Activated naive CD4-positive, alpha-beta T cell treated with anti-CD3 and anti-CD28 coated beads, Interleukin-2, amount 10 ng/mL, durations not matched to agents 7 days and 5 days (primary cell): ENCODE measurements around the gene DSCAM.

Experiments used
- CTCF ChIA-PET: fragments of 350-600 bp; sonication (Branson Sonifier 250); formaldehyde crosslinking; loops from one replicate; lab custom pipeline; 2021; ENCODE audit warnings: antibody characterized with exemption; lab: Charles Lee
- DNase-seq: peaks from one replicate; pipeline ENCODE4 v3.0.0-alpha.2; 2020
- H3K27ac Mint-ChIP-seq: one replicate; pipeline ENCODE4 v1.8.0; 2021; ENCODE audit warnings: mild to moderate bottlenecking, moderate library complexity, mixed read lengths
- H3K27me3 Mint-ChIP-seq: one replicate; pipeline ENCODE4 v1.8.0; 2021; ENCODE audit warnings: mild to moderate bottlenecking, mixed read lengths
- H3K36me3 Mint-ChIP-seq: one replicate; pipeline ENCODE4 v1.8.0; 2021; ENCODE audit warnings: mixed read lengths
- H3K4me1 Mint-ChIP-seq: one replicate; pipeline ENCODE4 v1.8.0; 2021; ENCODE audit warnings: mixed read lengths
- H3K4me3 Mint-ChIP-seq: one replicate; pipeline ENCODE4 v1.8.0; 2021; ENCODE audit warnings: mild to moderate bottlenecking, moderate library complexity, mixed read lengths
- H3K9me3 Mint-ChIP-seq: one replicate; pipeline ENCODE4 v1.8.0; 2021; ENCODE audit warnings: mixed read lengths

The DSCAM gene

GRCh38 chr21:40013001-40013735, 833.8 kb downstream of the DSCAM start:
- Mint-ChIP-seq H3K4me1 (no peaks in the 10 kb centered on the region), H3K36me3 (no peaks in the 10 kb centered on the region), H3K9me3 (peaks cover 35% of the 10 kb centered on the region), H3K4me3 (no peak overlapping the region), H3K27me3 (no peaks in the 10 kb centered on the region), H3K27ac (no peak overlapping the region)
- CTCF ChIA-PET = interaction anchor here (0.7 kb wide), 1 partner anchor 217 kb away, joined by 3 read pairs; no protein-coding TSS in a partner anchor
- DNase-seq = no peak

GRCh38 chr21:40011371-40011770, 835.6 kb downstream of the DSCAM start:
- no peak overlapping the region for H3K27ac Mint-ChIP-seq
- DNase-seq = no peak
- no peaks in the 10 kb centered on the region for H3K36me3 Mint-ChIP-seq
- H3K4me1 Mint-ChIP-seq = no peaks in the 10 kb centered on the region
- H3K4me3 Mint-ChIP-seq = no peak overlapping the region
- no peaks in the 10 kb centered on the region for H3K27me3 Mint-ChIP-seq
- H3K9me3 Mint-ChIP-seq = peaks cover 31% of the 10 kb centered on the region
- CTCF ChIA-PET = no interaction called here

GRCh38 chr21:40002978-40003377, 844.0 kb downstream of the DSCAM start:
- Mint-ChIP-seq H3K27me3 (no peaks in the 10 kb centered on the region), H3K9me3 (peaks cover 29% of the 10 kb centered on the region), H3K27ac (no peak overlapping the region), H3K4me3 (no peak overlapping the region), H3K4me1 (no peaks in the 10 kb centered on the region), H3K36me3 (no peaks in the 10 kb centered on the region)
- DNase-seq = no peak
- CTCF ChIA-PET = no interaction called here

GRCh38 chr21:39984286-39984991, 862.5 kb downstream of the DSCAM start:
- H3K27me3 Mint-ChIP-seq = no peaks in the 10 kb centered on the region
- no peak overlapping the region for H3K27ac Mint-ChIP-seq
- no peak overlapping the region for H3K4me3 Mint-ChIP-seq
- no peaks in the 10 kb centered on the region for H3K4me1 Mint-ChIP-seq
- H3K36me3 Mint-ChIP-seq = no peaks in the 10 kb centered on the region
- no peak for DNase-seq
- peaks cover 4% of the 10 kb centered on the region for H3K9me3 Mint-ChIP-seq
- CTCF ChIA-PET = no interaction called here

GRCh38 chr21:39980241-39980820, 866.6 kb downstream of the DSCAM start:
- no peak for DNase-seq
- CTCF ChIA-PET = no interaction called here

GRCh38 chr21:39979321-39979720, 867.6 kb downstream of the DSCAM start:
- Mint-ChIP-seq H3K4me1 (no peaks in the 10 kb centered on the region), H3K27me3 (no peaks in the 10 kb centered on the region), H3K27ac (no peak overlapping the region), H3K9me3 (peaks cover 15% of the 10 kb centered on the region), H3K36me3 (no peaks in the 10 kb centered on the region), H3K4me3 (no peak overlapping the region)
- CTCF ChIA-PET = no interaction called here
- no peak for DNase-seq

More at GRCh38 chr21:39980241-39980820, 866.6 kb downstream of the DSCAM start:
- H3K27ac Mint-ChIP-seq = no peak overlapping the region
- H3K27me3 Mint-ChIP-seq = no peaks in the 10 kb centered on the region
- H3K36me3 Mint-ChIP-seq = no peaks in the 10 kb centered on the region
- peaks cover 15% of the 10 kb centered on the region for H3K9me3 Mint-ChIP-seq
- no peaks in the 10 kb centered on the region for H3K4me1 Mint-ChIP-seq
- H3K4me3 Mint-ChIP-seq = no peak overlapping the region

- Mint-ChIP-seq H3K36me3 (no peaks in the 10 kb centered on the region), H3K27me3 (no peaks in the 10 kb centered on the region), H3K4me3 (no peak overlapping the region), H3K4me1 (no peaks in the 10 kb centered on the region), H3K27ac (no peak overlapping the region), H3K9me3 (peaks cover 18% of the 10 kb centered on the region)
- DNase-seq = no peak
- CTCF ChIA-PET = no interaction called here
Measured at GRCh38 chr21:39976800-39977199, 870.2 kb downstream of the DSCAM start.

GRCh38 chr21:39972976-39973770, 873.8 kb downstream of the DSCAM start:
- H3K9me3 Mint-ChIP-seq = peaks cover 29% of the 10 kb centered on the region
- H3K27me3 Mint-ChIP-seq = no peaks in the 10 kb centered on the region
- H3K4me1 Mint-ChIP-seq = no peaks in the 10 kb centered on the region
- DNase-seq = no peak
- CTCF ChIA-PET = no interaction called here
- H3K27ac Mint-ChIP-seq = no peak overlapping the region
- H3K4me3 Mint-ChIP-seq = no peak overlapping the region
- no peaks in the 10 kb centered on the region for H3K36me3 Mint-ChIP-seq

GRCh38 chr21:39972471-39972870, 874.5 kb downstream of the DSCAM start:
- Mint-ChIP-seq H3K27ac (no peak overlapping the region), H3K27me3 (no peaks in the 10 kb centered on the region), H3K9me3 (peaks cover 29% of the 10 kb centered on the region), H3K36me3 (no peaks in the 10 kb centered on the region), H3K4me1 (no peaks in the 10 kb centered on the region), H3K4me3 (no peak overlapping the region)
- CTCF ChIA-PET = no interaction called here
- no peak for DNase-seq

- Mint-ChIP-seq H3K9me3 (peaks cover 34% of the 10 kb centered on the region), H3K27me3 (no peaks in the 10 kb centered on the region), H3K4me3 (no peak overlapping the region), H3K27ac (no peak overlapping the region), H3K36me3 (no peaks in the 10 kb centered on the region), H3K4me1 (no peaks in the 10 kb centered on the region)
- DNase-seq = no peak
- CTCF ChIA-PET = no interaction called here
Measured at GRCh38 chr21:39971956-39972355, 875.0 kb downstream of the DSCAM start.

- Mint-ChIP-seq H3K27me3 (no peaks in the 10 kb centered on the region), H3K36me3 (no peaks in the 10 kb centered on the region), H3K4me1 (no peaks in the 10 kb centered on the region), H3K27ac (no peak overlapping the region), H3K4me3 (no peak overlapping the region), H3K9me3 (peaks cover 36% of the 10 kb centered on the region)
- CTCF ChIA-PET = no interaction called here
- no peak for DNase-seq
Measured at GRCh38 chr21:39969691-39970364, 877.1 kb downstream of the DSCAM start.

GRCh38 chr21:39968010-39968409, 878.9 kb downstream of the DSCAM start:
- no peak for DNase-seq
- Mint-ChIP-seq H3K9me3 (peaks cover 43% of the 10 kb centered on the region), H3K36me3 (no peaks in the 10 kb centered on the region), H3K4me1 (no peaks in the 10 kb centered on the region), H3K27me3 (no peaks in the 10 kb centered on the region), H3K27ac (no peak overlapping the region), H3K4me3 (no peak overlapping the region)
- CTCF ChIA-PET = no interaction called here

- no peak for DNase-seq
- H3K4me1 Mint-ChIP-seq = no peaks in the 10 kb centered on the region
- no peaks in the 10 kb centered on the region for H3K27me3 Mint-ChIP-seq
- H3K27ac Mint-ChIP-seq = no peak overlapping the region
- no peaks in the 10 kb centered on the region for H3K36me3 Mint-ChIP-seq
- CTCF ChIA-PET = no interaction called here
- no peak overlapping the region for H3K4me3 Mint-ChIP-seq
- peaks cover 45% of the 10 kb centered on the region for H3K9me3 Mint-ChIP-seq
Measured at GRCh38 chr21:39966786-39967185, 880.2 kb downstream of the DSCAM start.

GRCh38 chr21:39965026-39965425, 881.9 kb downstream of the DSCAM start:
- Mint-ChIP-seq H3K9me3 (peaks cover 53% of the 10 kb centered on the region), H3K27ac (no peak overlapping the region), H3K27me3 (no peaks in the 10 kb centered on the region), H3K4me3 (no peak overlapping the region), H3K36me3 (no peaks in the 10 kb centered on the region), H3K4me1 (no peaks in the 10 kb centered on the region)
- no peak for DNase-seq
- CTCF ChIA-PET = no interaction called here
